RKO (cell line): ENCODE data around the gene CGB8.
"Not testable (repeated sequence)": the region's sequence is repeated elsewhere in the genome, so short reads cannot be mapped to it uniquely, and the experiment has no call there.

ENCODE experiments used
- DNase-seq: peaks from one replicate; pipeline ENCODE4 v3.0.0-alpha.2; 2016; ENCODE audit warnings: low spot score

The CGB8 gene

DNA sequence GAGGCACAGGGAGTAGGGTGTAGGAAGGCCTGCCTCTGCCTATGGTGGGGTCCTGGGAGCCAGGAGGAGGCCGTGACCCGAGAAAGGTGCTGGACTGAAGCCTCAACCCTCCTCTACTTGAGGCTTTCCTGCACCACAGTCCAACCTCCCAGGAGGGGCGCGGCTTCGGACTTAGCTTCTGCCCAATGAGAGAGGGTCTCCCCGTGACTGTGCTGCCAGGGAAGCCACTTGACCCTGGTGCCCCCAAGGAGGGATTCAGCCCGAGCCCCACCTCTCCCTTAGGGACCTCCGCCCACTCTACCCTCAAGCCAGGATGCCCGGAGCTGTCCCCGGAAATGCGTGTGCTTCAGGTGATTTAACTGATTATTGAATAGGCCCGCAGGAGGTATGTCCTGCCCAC lies at the start of gene CGB8:
CGB8 (minus strand) TSS at position 101 of the 400 bp plus-strand sequence. CDS start 372 bp downstream, outside the sequence.
- DNase-seq, result not testable (repeated sequence)

DNA sequence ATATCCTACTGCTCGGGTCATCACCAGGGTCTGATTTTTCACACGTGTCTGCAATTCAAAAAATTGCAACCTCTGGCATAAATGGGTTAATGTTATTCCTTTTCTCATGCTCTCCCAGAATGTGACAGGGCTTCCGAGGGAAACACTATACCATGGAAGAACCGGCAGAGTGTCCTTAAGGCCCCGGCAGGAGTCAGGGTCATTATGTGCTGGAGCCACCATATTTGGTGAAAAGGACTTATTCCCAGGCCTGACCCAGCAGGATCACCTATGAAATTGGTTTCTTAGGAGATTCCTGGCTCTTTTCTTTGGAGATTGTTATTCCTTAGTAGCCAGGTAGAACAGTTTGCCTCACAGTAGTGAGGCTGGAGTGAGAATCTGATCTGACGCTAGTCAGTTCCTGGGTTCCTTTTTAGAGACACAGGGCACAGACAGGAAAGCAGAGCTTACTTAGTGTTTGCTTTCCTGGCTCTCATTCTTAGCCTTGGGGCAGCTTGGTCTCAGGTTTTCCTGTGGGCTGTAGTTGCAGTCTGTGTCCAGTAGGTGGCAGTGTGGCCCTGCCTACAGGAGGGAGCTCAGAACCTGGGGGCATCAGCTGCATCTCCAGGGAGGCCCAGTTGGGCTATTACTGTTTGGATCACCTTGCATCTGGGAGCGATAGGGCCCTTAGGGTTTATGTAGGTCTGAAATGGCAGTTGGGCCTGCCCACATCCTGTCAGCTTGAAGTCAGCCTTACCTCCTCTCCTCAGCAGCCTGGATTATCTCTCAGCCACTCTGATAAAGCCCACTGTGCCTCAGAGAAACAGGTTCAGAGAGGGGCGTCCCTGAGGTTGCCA lies 48.8 kb upstream of the CGB8 start:
- DNase-seq, result peak; percentile 78

DNA sequence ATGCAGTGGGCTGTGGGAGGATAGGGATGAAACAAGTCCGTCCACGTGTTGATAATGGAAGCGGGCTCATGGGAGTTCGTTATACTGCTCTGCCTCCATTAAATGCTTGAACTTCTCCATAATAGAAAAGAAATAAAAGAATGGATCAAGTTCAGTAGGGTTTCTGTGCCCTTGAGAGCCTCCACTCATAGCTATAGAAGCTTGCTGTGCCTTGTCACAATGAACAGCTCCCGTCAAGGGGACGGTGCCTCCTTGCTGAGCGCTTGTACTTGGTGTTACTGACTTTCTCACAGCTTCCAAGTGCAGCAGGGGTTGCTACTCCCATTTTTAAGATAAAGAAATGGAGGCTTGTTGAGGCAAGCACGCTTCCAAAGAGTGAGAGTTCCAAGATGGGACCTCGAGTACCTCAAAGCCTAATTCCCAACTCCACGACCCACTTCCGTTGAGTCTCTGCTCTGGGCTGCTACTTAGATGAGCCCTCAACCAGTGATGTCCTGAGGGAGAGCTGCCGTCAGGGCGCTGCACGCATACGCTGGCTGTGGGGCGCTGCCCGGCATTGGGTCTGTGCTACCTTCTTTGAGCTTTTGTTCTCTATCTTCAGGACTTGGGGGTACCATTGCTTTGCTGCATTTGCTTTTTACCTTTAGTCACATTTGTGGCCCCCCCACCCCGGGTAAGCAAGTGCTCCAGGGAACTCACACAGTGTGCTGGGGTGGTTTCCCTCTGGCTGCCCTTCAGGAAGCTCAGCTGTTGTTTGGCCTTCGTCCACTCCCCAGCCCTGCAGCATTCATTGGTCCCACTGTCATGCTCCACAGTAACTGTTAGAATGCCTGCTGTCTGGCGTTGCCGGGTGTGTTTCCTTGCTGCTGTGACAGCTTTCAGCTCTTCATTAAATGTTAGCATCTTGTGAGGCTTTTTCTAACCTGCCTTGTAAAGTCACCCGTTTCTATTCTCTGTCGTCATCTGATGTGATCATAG lies 45.9 kb upstream of the CGB8 start:
- no peak for DNase-seq

DNA sequence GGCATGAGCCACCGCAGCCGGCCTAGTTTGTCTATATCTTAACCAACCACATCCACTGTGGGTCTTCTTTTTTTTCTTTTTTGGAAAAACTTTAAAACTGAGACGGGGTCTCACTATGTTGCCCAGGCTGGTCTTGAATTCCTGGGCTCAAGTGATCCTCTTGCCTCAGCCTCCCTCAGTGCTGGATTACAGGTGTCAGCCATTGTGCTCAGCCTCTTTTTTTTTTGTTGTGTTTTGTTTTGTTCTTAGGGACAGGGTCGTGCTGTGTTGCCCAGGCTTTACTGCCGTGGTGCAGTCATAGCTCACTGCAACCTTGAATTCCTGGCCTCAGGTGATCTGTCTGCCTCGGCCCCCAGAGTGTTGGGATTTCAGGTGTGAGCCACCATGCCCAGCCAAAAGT lies 43.8 kb upstream of the CGB8 start:
- DNase-seq, result no peak

DNA sequence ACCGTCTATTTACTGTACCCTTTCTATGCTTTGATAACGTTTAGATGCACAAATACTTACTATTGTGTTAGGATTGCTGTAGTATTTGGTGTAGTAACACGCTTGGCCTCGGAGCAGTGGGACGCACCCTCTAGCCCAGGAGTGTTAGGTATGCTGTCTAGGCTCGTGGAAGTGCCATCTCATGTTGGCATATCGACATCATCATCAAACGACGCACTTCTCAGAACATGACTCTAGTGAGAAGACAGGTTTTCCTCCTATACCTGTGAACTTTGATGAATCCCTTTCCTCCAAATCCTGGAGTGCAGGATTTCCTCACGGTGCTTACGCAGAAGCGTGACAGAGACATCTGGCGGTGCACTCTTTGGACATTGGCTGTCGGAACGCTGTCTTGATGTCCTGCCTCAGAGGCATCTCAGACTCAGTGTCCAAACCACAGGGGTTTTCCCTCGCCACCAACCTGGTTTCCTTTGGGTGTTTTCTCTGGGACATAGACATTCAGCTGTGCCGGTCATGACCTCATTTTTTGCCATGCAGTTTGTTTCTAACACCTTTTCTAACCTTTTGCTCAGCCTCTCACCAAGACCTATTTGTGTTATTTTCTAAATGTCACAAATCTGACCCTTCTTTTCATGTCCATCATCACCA lies 42.6 kb upstream of the CGB8 start:
- DNase-seq, result no peak

DNA sequence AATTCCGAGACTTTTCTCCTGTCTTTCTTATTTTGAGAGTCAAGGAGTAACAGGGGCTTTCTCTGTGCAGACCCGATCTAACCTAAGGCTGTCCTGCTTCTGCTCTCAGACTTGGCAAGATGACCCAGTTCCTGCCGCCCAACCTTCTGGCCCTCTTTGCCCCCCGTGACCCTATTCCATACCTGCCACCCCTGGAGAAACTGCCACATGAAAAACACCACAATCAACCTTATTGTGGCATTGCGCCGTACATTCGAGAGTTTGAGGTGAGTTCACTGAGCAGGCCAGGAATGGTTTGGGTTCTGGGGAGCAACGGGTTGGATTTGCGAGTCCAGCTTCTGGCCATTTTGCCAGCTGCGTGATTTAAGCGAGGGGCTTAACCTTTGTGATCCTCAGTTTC lies 37.4 kb upstream of the CGB8 start:
- DNase-seq, result no peak

DNA sequence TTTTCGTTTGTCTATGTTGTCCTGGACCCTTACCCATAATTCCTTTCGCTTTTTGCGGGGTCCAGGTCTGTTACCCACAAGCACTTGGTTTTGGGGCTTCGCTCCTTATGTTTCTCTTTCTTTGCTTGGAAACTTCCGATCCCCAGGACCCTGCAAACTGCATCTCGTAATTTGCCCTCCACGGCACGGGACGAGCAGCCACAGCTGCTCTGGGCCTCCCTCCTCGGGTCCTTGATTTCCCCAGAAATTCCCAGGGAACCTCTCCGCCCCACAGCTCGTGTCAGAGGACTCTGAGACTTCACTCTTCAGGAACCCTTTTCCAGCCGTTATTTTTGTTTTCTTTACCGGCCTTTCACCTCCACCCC lies 36.9 kb upstream of the CGB8 start:
- no peak for DNase-seq

DNA sequence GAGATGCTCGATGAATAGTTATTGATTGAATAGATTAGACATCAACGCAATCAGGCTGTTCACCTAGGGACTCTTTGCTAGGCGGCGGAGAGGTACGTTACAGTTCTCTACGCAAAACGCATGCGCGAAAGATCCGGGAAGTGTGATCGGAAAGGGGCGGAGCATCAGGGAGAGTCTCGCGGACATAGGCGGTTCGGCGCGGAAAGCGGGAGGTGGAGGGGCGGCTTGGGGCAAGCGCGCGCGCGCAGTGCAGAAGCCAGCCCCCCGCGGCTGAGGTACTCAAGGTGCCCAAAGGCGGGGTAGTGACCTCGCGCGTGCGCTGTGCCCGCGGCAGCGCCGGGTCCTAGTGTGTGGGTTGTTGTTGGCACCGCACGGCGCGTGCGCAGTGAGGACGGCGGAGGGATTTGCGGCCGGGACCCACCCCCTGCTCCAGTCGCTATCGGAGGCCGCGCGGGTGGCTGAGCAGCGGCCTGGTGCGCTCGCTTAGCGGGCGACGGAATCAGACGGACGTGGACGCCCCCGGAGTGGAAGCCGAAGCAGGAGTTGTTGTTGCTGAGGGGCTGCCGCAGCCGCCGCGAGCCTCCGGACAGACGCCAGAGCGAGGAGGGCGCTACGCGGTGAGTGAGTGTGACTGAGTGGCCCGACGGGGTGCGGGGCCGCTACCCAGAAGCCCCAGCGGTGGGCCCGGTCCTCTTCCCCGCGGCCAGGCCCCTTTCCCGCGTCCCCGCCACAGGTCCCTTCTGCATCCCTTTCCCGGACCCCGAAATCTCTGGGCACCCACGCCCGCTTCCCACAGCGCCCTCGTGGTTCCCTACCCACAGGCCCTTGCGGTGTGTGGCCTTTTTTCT lies 36.3 kb upstream of the CGB8 start, which contains the start of gene SNRNP70:
SNRNP70 (plus strand) TSS at position 432 of the 848 bp plus-strand sequence. CDS start 964 bp downstream, outside the sequence.
- DNase-seq, result peak; percentile 99

DNA sequence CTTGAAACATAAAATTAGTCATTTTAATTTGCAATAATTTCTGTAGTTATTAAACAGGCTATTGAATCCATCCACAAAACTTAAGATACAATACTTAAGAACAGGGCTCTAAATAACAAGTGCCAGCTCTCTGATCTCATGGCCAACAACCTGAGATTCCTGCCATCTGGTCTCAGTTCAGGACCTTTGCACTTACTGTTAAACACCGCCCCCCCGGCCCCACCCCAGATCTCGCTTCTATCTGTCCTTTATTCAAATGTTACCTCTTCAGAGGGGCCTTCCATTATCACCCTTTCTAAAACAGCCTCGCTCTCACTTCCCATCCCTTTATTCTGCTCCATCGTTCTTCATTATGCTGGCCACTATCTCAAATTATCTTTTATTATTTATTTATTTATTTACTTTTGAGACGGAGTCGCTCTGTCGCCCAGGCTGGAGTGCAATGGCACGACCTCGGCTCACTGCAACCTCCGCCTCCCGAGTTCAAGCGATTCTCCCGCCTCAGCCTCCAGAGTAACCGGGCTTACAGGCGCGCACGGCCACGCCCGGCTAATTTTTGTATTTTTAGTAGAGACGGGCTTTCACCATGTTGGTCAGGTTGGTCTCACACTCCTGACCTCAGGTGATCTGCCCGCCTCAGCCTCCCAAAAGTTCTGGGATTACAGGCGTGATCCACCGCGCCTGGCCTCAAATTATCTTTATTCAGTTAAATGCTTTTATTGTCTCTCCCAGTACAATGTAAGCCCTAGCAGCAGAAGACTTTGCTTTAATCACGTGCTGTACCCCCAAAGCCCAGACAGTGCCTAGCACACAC lies 35.5 kb upstream of the CGB8 start:
- no peak for DNase-seq

DNA sequence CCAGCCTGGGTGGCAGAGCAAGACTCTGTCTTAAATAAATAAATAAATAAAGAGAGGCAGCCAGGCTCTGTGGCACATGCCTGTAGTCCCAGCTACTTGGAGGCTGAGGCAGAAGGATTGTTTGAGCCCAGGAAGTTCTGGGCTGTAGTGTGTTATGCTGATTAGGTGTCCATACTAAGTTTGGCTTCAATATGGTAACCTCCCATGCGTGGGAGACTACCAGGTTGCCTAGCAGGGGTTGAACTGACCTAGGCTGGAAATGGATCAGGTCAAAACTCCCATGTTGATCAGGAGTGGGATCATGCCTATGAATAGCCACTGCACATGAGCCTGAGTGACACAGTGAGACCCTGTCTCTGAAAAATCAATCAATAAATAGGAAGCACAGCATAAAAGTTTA lies 32.4 kb upstream of the CGB8 start:
- DNase-seq, result no peak

DNA sequence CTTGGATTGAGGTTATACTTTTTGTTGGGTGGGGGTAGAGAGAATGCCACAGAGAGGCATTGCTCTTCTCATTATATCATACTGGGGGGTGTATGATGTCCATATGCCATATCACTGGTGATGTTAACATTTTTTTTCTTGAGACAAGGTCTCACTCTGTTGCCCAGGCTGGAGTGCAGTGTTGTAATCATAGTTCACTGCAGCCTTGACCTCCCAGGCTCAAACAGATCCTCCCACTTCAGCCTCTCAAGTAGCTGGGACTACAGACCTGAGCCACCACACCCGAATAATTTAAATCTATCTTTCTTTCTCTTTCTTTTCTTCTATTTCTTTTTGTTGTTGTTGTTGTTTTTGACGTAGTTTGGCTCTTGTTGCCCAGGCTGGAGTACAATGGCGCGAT lies 31.5 kb upstream of the CGB8 start:
- no peak for DNase-seq

DNA sequence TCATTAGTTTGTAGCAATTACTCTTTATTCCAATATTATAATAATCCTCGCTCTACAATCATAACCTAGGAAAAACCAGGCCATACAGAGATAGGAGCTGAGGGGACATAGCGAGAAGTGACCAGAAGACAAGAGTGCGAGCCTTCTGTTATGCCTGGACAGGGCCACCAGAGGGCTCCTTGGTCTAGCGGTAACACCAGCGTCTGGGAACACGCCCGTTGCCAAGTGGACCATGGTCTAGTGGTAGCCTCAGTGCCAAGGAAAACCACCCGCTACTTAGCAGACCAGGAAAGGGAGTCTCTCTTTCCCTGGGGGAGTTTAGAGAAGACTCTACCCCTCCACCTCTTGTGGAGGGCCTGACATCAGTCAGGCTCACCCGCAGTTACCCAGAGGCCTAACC lies 26.0 kb upstream of the CGB8 start:
- peak; percentile 61 for DNase-seq

DNA sequence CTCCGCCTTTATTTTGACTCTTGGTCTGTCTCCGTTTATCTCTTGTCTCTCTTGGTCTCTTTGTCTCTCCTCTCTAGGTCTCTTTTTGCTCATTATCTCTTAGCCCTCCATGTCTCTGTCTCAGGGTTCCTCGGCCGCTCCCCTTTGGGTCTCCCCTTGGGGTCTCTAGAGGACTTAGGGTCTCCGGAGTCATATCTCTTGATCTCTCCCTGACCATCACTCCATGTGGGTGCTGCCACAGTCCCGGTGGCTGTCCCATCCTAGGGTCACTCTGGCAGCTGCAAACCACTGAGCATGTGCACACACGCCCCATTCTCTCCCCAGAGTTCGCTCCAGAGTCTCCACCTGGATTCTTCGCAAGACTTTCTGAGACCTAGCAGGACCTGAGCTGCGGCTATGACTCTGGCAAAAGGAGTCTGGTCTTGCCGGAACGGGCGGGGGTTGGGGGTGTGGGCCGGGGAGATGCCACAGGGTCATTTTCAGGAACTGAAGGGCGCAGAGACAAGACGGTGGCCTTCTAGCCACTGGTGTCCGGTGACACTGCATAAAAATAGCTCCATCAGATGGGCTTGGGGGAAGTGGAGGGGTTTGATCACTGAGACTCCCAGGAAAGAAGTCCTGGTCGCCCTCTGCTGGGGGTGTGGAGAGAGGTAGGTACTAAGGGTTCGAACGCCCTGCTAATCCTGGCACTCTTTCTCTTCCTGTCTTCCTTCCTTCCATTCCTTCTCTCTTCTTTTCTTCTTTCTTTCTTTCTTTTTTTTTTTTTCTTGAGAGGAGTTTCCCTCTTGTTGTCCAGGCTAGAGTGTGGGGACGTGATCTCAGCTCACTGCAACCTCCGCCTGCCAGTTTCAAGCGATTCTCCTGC lies 24.8 kb upstream of the CGB8 start:
- peak; percentile 44 for DNase-seq

DNA sequence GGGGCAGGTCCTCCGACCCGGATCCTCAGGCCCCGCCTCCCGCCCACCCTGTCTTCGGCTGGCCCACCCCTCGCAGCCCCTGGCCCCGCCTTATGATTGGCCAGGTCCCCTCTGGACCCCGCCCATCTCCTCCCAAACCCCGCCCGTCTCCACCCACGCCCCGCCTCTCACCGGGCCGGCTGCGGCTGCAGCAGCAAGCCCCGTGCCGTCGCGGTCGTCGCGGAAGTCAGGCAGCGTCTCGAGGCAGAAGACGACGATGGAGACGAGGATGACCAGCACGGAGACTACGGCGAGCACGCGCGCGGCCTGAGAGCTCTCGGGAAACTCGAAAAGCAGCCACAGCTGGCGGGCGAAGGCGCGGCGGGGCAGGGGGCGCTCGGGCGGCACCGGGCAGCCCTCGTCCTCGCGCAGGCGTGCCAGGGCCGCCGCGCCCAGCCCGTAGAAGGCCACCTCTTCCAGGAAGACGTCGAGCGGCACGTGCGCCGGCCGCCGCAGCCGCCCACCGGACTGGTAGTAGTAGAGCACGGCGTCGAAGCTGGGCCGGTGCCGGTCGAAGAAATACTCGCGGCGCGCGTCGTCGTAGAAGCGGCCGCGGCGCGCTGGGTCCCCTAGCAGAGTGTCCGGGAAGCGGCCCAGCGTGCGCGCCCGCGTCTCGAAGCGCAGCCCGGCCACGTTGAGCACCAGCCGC lies 23.1 kb upstream of the CGB8 start:
- no peak for DNase-seq

DNA sequence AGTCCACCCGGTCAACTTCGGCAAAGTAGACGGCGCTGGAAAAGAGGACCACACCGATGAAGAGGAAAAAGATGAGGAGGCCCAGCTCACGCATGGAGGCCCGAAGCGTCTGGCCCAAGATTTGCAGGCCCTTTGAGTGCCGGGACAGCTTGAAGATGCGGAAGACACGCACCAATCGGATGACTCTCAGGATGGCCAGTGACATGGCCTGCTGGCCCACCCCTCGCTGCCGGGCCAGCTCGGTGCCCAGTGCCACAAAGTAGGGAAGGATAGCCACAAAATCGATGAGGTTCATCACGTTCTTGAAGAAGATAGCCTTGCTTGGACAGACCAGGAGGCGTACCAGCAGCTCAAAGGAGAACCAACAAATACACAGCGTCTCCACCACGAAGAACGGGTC lies 21.5 kb upstream of the CGB8 start:
- DNase-seq, result no peak

DNA sequence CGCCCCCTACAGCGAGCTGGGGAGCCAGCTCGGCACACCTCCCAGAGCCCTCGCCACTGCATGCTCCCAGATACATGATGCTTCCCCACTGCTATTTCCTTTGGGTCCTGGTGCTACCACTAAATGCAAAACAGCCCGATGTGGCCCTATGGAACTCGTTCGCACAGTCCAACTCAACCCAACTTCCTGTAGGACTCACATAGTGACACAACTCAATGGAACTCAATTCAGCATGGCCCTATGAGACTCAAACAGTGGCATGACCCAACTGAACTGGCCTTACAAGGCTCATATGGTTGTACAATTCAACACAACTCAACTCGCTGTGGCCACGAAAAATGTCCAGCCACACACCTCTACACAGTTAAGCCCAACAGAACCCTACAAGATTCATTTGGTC lies 20.1 kb upstream of the CGB8 start:
- DNase-seq, result no peak

DNA sequence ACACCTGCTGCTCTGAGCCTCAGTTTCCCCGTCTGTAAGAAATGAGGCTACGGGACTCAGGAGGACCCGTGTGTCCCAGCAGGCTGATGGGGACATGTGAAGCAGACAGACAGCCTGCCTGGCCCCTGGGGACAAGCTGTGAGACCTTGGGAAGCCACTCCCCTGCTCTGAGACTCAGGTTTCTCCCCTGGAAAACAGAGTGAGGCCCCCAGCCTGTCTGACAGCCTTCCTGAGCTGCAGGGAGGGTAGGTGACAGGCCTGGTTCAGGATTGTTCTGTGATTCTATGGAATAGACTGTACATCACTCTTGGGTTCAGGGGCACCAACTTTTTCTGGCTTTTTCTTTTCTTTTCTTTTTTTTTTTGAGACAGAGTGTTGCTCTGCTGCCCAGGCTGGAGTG lies 18.6 kb upstream of the CGB8 start:
- no peak for DNase-seq

DNA sequence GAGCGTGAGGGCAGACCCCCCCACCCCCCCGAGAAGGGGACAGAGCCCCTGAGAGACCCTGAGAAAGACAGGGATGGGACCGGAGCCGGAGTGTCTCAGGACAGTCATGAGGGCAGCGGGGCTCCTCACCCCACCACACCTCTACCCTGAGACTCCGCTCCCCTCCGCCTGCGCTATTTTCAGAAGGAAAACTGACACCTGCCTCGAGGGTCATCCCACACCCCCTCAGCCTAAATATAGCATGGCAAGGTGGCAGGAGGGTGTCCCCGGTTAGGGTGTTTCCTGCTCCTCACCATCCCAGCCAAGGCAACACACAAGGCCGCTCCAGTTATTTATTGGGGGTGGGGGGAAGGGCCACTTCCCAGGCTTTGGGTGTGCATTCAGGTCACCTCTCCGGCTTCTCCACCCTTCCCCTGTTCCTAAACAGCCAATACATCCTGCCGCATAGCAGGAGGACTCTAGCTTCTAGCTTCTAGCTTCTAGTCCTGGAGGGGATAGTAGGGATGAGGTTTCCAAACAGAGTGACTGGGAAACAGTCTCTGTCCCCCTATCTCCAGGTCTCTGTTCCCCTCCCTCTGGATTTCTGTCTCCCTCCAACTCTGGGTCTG lies 17.1 kb upstream of the CGB8 start:
- DNase-seq, result no peak
